HG02623 (cell line): Measurements from ENCODE around the gene RGS10.

Experiments used
- ATAC-seq: cut with Tn5 transposase; IDR thresholded peaks from one replicate; pipeline ENCODE4 v1.9.1; 2021; ENCODE audit warnings: moderate library complexity; ENCODE audit not compliant: unreplicated experiment

Gene RGS10

DNA sequence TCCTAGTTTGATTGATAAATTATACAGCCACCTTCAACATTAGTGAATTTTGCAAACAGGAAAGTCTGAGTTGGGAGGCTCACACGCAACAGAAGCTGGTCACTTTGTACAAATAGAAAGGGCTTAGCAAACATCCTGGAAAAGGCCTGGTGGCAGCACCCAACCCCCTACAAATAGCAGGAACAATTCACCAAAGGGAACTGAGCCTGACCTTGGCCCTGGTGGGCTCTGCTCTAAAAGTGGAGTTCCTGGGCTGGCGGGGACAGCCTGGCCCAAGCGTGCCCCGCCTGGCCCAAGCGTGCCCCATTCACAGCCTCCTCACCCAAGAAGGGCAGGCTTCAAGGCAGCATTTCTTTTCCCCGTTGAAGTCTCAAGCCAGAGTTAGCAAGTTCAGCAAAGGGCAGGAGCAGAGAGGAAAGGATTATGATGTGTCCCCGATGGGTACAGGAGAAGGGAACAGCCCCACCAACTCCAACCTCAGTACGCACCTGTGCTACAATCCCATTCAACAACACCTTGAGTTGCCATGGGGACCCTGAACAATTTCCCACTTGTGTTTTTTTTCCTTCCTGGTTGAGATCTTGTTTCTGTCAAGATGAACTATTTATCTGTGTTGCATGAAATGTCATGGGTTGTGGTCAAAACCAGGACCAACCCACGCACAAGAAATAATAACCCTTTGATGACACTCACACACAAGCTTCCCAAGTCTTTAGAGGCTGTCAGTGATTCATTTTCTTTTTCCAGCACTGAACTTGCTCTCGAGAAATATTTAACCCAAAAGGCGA, 43.4 kb downstream of the RGS10 start:
- no peak for ATAC-seq

DNA sequence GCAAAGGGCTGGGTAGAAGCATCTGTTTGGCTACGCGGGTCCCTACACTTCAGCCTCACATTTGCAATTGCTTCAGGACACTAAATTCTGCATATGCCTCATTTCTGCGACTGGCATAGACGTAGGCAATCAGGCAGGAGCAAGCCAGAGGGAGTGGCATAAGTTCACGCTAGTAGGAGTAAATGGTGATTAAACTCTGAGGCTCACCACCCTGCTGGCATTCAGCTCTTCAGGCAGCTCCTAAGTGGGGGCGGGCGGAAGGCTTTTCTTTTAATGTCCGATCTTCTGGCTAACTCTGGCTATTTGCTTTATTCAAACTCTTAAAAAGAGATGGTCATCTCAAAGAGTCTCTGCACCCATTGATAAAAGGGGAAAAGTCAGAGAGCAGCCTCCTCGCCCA, 45.3 kb downstream of the RGS10 start:
- ATAC-seq: no peak

DNA sequence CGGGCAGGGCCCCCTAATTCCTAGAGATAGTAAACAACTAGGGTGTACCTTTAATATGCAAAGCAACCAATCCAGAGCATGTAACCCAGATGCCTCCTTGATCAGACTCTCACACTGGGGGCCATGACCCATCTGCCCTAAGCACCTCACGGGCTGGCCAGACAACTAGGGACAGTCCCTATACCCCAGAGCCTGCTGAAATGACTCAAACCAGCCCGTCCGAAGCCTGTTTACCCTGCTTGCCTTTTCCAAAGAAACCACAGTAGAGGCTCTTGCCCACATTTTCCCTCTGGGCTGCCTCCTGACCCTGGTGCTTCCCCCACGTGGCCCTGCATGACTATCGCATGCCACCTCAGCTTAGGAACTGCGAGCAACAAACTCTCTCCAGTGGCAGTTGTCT, 46.2 kb downstream of the RGS10 start:
- ATAC-seq: peak; percentile 88

DNA sequence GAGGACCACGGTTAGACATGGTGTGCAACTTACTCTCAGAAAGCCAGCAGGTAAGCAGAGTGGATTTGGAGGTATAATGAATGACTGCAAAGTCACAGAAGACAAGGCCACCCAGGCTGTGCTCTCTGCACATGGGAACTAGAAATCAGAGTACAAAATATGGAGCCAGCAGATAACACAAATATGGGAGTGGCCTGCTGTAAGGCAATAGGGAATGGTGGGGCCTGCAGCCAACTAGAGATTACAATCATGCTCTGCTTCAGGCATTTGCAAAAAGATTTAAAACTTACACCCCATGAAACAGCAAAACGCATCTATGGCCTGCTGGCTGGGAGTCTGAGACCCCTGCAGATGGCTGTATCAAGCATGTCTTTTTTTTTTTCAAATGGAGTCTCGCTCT, 47.0 kb downstream of the RGS10 start:
- ATAC-seq: no peak

DNA sequence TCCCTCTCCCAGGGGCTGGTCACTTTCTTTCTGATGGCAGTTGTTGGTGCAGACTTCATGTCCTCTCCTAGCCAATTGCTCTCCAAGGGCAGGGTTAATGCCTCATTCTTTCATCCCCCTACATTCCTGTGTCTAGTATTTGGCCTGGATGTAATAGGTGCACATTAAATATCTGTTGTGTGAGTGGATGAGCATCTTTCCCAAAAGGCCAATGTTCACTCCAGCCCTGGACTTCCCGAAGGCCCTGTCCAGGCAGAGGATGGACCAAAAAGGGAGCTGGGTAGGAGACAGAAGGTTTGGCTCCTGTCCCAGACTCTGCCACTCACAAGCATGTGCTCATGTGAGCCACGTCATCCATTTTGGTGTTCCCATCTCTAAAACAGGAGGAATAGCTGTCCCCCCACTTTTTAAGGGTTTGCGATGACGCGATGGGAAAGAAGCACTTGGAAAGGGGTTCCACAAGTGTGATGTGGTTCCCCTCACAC, 47.5 kb downstream of the RGS10 start:
- ATAC-seq: no peak

DNA sequence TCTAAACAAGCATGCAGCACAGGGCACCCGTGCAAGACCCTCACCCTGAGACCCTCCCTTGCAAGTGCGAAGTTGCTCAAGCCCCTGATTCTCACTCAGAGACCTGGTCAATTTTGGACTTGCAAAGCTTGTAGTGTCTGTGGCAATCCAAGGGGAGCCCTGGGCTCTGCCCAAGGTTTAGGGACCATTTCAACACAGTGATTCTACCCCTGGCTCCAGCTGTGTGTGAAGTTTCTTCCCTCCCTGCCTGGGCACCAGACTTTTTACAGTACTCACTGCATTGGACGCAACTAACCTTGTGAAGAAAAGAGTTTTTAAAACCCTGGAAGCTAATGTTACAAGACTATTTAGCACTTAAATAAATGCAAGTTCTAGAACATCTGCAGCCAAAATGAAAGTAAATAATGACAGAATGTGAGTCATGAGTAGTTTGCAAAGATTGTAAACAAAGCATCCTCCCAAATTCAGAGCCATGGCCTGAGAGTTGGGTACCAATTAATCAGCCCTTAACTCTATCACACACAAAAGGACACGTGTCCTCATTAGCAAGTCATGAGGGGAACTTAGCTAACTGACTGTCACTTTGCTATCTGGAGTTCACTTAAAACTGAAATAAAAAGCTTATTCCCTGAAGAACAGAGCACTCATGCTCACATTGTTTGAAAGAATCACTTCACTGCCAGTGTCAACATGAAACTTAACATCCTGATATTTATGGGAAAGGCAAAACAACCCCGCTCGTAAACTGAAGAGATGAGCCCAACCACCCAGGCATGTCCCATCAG, 48.1 kb downstream of the RGS10 start:
- no peak for ATAC-seq

- no peak for ATAC-seq
These were observed 49.4 kb downstream of the RGS10 start for GRCh38 chr10:119493155-119493554.

- ATAC-seq: no peak
These were observed 50.4 kb downstream of the RGS10 start for GRCh38 chr10:119491966-119492757.

- ATAC-seq: no peak
These were observed 52.6 kb downstream of the RGS10 start for GRCh38 chr10:119489991-119490326.

DNA sequence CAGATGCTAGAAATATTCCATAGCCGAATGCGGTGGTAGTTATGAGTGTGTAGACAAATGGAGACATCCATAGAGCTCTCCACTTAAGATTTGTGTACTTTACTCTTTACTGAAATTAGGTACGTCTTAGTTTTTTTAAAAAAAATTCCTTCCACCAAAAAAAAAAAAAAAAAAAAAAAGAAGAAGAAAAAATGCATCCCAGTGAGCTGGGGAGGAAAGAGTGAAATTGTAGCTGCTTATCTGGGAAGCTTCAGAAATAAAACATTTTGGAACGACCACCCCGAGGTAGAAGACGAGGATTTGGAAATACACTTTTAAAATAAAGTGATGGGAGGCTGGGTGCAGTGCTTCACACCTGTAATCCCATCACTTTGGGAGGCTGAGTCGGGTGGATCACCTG, 53.8 kb downstream of the RGS10 start:
- ATAC-seq: no peak

DNA sequence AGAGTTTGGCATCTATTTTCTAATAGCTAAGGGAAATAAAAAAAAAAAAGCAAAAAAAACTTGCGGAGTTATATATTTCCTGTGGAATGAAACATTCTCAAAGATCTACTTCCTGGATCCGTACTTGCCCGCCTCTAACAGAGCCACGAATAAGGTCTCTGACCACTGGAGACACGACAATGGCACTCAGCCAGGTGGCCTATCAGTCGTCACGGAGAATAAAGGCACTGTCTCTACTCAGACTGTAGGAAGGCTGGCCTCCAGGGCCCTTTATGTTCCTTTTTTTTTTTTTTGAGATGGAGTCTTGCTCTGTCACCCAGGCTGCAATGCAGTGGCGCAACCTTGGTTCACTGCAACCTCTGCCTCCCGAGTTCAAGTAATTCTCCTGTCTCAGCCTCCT, 58.7 kb downstream of the RGS10 start:
- no peak for ATAC-seq

DNA sequence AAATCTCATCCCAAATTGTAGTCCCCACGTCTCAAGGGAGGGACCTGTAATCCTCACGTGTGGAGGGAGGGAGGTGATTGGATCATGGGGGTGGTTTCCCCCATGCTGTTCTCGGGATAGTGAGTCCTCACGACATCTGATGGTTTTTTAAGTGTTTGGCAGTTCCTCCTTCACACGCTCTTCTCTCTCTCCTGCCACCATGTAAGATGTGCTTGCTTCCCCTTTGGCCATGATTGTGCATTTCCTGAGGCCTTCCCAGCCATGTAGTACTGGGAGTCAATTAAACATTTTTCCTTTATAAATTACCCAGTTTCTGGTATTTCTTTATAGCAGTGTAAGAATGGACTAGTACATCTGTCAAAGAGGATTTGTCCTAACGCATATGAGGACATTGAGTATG, 59.5 kb downstream of the RGS10 start:
- no peak for ATAC-seq

DNA sequence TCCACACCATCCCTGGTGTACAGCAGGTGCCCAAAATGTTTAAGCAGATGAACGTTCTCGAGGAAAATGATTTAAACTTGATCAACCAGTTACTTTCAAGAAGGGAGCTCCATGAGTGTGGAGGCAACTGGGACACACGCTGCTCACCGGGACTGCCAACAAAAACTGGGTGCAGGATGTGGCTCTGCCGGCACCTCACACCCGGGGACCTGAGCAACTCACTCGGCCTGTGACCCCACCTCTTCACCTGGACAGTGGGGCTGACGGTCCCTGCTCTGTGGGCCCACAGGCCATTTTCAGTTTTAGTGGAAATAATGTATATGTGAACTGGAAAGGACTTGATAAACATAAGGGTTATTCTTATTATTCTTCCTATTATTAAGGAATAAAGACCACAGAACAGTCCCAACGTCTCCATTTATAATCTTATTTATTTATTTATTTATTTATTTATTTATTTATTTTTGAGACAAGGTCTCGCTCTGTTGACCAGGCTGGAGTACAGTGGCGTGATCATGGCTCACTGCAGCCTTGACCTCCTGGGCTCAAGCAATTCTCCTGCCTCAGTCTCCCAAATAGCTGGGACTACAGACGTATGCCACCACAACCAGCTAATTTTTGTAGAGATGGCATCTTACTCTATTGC, 60.6 kb downstream of the RGS10 start:
- no peak for ATAC-seq

DNA sequence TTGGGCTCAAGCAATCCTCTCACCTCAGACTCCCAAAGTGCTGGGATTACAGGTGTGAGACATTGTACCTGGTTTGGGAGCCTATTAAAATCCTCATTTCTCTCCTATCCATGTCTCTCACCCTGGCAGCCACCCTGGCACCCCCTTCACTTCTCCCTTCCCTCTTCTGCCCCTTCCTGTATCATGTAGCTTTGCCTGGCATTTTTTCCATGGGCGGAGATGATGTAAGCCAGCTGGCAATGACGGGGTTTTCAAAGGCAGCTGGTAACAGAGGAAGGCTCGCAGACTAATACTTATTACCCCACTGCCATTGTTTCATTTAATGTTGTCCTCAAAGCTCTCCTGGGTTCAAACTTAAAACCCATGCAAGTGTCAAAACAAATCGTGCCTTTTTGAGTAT, 61.9 kb downstream of the RGS10 start:
- no peak for ATAC-seq

GRCh38 chr10:119479532-119479931, 63.0 kb downstream of the RGS10 start:
- ATAC-seq: no peak

- ATAC-seq: no peak
These were observed 63.6 kb downstream of the RGS10 start for GRCh38 chr10:119478811-119479341.

DNA sequence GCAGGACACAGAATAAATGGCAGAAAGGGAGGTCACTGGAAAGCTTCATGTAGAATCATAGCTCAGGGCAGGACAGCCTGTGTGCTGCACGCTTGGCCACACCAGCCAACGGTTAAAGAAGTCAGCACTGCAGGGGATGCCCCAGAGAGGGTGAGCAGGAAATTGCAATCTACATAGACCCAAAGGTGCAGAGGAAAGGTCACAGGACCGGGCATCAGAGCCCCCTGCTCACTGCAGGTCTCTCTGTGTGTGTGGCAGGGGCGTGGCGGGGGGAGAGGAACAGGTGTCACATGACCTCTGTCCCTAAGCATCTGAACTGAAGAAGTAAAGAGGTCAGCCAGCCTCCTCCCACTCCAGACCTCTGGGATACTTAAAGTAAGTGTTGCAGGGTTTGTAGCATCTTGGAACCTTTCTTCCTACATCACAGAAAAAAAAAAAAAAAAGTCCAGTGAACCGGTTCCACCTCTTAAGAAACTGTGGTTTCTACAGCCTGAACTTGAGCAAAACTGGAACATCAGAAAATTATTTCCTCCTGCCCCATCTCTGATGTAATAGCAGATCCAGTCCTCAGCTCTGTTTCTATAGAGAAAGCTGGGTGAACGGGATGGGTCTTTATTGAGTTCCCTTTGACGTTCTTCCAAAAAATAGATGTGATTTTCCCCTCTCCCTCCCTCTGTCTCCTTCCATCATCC, 64.3 kb downstream of the RGS10 start:
- ATAC-seq: peak; percentile 73

- peak; percentile 55 for ATAC-seq
These were observed 65.1 kb downstream of the RGS10 start for GRCh38 chr10:119477444-119477843.

- no peak for ATAC-seq
These were observed 67.9 kb downstream of the RGS10 start for GRCh38 chr10:119474606-119475005.

DNA sequence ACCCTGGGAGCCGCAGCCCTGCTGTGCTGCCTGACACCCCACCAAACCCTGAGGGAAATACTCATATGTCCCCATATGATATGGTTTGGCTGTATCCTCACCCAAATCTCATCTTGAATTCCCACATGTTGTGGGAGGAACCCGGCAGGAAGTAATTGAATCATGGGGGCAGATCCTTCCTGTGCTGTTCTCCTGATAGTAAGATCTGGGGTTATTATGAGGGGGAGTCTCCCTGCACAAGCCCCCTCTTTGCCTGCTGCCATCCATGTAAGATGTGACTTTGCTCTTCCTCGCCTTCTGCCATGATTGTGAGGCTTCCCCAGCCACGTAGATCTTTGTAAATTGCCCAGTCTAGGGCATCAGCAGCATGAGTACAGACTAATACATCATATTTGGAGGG, 68.7 kb downstream of the RGS10 start:
- no peak for ATAC-seq
